Neuron (in vitro differentiated cells): Measurements from ENCODE around the gene NALCN.

ENCODE experiments used
- H2AFZ ChIP-seq: one replicate; pipeline ENCODE4 v1.6.1; 2013; ENCODE audit warnings: low read depth, mild to moderate bottlenecking, inconsistent platforms, low read length, moderate library complexity
- H3K27me3 ChIP-seq: one replicate; pipeline ENCODE4 v1.6.1; 2013; ENCODE audit warnings: low read length; ENCODE audit not compliant: insufficient read depth
- H3K36me3 ChIP-seq: one replicate; pipeline ENCODE4 v1.6.1; 2013; ENCODE audit warnings: low read length; ENCODE audit not compliant: insufficient read depth
- H3K4me1 ChIP-seq: one replicate; pipeline ENCODE4 v1.6.1; 2013; ENCODE audit warnings: low read length; ENCODE audit not compliant: insufficient read depth
- H3K4me3 ChIP-seq: 2 replicates; pipeline ENCODE4 v1.5.1; 2013; ENCODE audit warnings: mild to moderate bottlenecking, low read length, moderate library complexity
- H3K9me3 ChIP-seq: one replicate; pipeline ENCODE4 v1.6.1; 2013; ENCODE audit warnings: low read length

The NALCN gene

GRCh38 chr13:101190337-101190736 is 226.0 kb downstream of the NALCN start:
- H3K36me3 ChIP-seq: no peaks in the 10 kb centered on the region
- peaks cover 7% of the 10 kb centered on the region for H3K4me1 ChIP-seq
- no peaks in the 10 kb centered on the region for H3K27me3 ChIP-seq
- H3K9me3 ChIP-seq: no peaks in the 10 kb centered on the region
- H3K4me3 ChIP-seq: no peak overlapping the region
- H2AFZ ChIP-seq: no peak overlapping the region

- H3K36me3 ChIP-seq: no peaks in the 10 kb centered on the region
- H3K9me3 ChIP-seq: no peaks in the 10 kb centered on the region
- no peak overlapping the region for H2AFZ ChIP-seq
- no peak overlapping the region for H3K4me3 ChIP-seq
- H3K27me3 ChIP-seq: no peaks in the 10 kb centered on the region
- peaks cover 15% of the 10 kb centered on the region for H3K4me1 ChIP-seq
Measured at GRCh38 chr13:101185606-101186005, 230.7 kb downstream of the NALCN start.

- peaks cover 15% of the 10 kb centered on the region for H3K4me1 ChIP-seq
- H3K9me3 ChIP-seq: no peaks in the 10 kb centered on the region
- H3K36me3 ChIP-seq: no peaks in the 10 kb centered on the region
- no peak overlapping the region for H2AFZ ChIP-seq
- no peaks in the 10 kb centered on the region for H3K27me3 ChIP-seq
- H3K4me3 ChIP-seq: no peak overlapping the region
Measured at GRCh38 chr13:101181076-101181685, 235.1 kb downstream of the NALCN start.

- H3K9me3 ChIP-seq: no peaks in the 10 kb centered on the region
- H3K4me3 ChIP-seq: no peak overlapping the region
- no peaks in the 10 kb centered on the region for H3K36me3 ChIP-seq
- no peaks in the 10 kb centered on the region for H3K27me3 ChIP-seq
- H3K4me1 ChIP-seq: no peaks in the 10 kb centered on the region
- no peak overlapping the region for H2AFZ ChIP-seq
Measured at GRCh38 chr13:101179021-101179420, 237.3 kb downstream of the NALCN start.

GRCh38 chr13:101178406-101178805 is 237.9 kb downstream of the NALCN start:
- H3K9me3 ChIP-seq: no peaks in the 10 kb centered on the region
- H3K4me1 ChIP-seq: no peaks in the 10 kb centered on the region
- H3K27me3 ChIP-seq: no peaks in the 10 kb centered on the region
- H2AFZ ChIP-seq: no peak overlapping the region
- H3K36me3 ChIP-seq: no peaks in the 10 kb centered on the region
- no peak overlapping the region for H3K4me3 ChIP-seq

- Histone ChIP-seq H3K27me3 (no peaks in the 10 kb centered on the region), H3K4me1 (no peaks in the 10 kb centered on the region), H3K9me3 (peaks cover 2% of the 10 kb centered on the region), H2AFZ (no peak overlapping the region), H3K36me3 (no peaks in the 10 kb centered on the region), H3K4me3 (no peak overlapping the region)
Measured at GRCh38 chr13:101170306-101170705, 246.0 kb downstream of the NALCN start.

DNA sequence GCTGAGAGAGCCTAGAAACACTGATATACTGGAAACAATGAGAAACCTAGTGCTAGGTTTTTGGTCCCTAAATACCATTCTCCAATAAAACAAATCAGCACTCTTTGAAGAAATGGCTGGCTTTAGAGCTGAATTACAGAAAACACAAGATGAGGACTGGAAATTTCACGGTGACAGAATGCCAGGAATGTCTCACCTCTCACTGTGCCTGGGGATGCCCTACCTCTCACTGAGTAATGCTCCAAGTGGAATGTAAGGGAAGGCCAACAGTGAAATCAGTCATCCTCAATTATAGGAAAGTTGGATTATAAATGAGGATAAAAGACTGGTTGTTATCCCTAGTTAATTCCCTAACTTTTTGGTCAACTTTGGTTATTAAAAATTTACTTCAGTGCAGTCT is 259.0 kb downstream of the NALCN start:
- no peaks in the 10 kb centered on the region for H3K4me1 ChIP-seq
- no peaks in the 10 kb centered on the region for H3K9me3 ChIP-seq
- no peaks in the 10 kb centered on the region for H3K36me3 ChIP-seq

GRCh38 chr13:101155920-101156319 is 260.4 kb downstream of the NALCN start:
- H3K4me1 ChIP-seq: peaks cover 6% of the 10 kb centered on the region
- no peak overlapping the region for H2AFZ ChIP-seq
- H3K36me3 ChIP-seq: no peaks in the 10 kb centered on the region
- no peaks in the 10 kb centered on the region for H3K9me3 ChIP-seq
- H3K4me3 ChIP-seq: no peak overlapping the region
- no peaks in the 10 kb centered on the region for H3K27me3 ChIP-seq

More for the DNA sequence above, 259.0 kb downstream of the NALCN start:
- Histone ChIP-seq H3K4me3 (no peak overlapping the region), H2AFZ (no peak overlapping the region), H3K27me3 (no peaks in the 10 kb centered on the region)

DNA sequence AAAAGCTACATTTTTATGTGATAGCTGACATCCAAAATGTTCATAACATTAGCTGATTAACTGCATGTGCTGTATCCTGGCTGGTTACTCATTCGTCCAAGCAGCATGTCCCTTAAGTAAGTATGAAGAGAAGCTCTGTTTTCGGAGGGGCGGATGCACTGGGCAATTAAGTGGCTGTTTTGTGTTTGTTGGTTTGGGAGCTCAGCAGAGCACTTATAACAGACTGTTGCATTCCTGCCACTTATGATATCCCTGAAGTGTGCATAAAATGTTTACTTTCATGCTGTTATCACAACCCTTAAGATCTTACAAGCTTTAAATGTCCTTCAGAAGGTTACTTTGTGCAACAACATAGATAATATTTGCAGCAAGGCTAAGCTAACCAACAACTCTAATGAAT is 264.1 kb downstream of the NALCN start:
- Histone ChIP-seq H3K27me3 (no peaks in the 10 kb centered on the region), H2AFZ (no peak overlapping the region), H3K9me3 (no peaks in the 10 kb centered on the region), H3K36me3 (no peaks in the 10 kb centered on the region), H3K4me1 (peaks cover 7% of the 10 kb centered on the region), H3K4me3 (no peak overlapping the region)

- Histone ChIP-seq H3K9me3 (no peaks in the 10 kb centered on the region), H3K4me3 (no peak overlapping the region), H2AFZ (peak overlapping the region; percentile 48), H3K4me1 (peaks cover 7% of the 10 kb centered on the region), H3K36me3 (no peaks in the 10 kb centered on the region), H3K27me3 (no peaks in the 10 kb centered on the region)
Measured at GRCh38 chr13:101150998-101151397, 265.3 kb downstream of the NALCN start.

- Histone ChIP-seq H3K36me3 (no peaks in the 10 kb centered on the region), H3K9me3 (no peaks in the 10 kb centered on the region), H3K4me1 (peaks cover 7% of the 10 kb centered on the region), H3K27me3 (no peaks in the 10 kb centered on the region), H2AFZ (no peak overlapping the region), H3K4me3 (no peak overlapping the region)
Measured at GRCh38 chr13:101149735-101150384, 266.4 kb downstream of the NALCN start.

GRCh38 chr13:101146101-101146898 is 270.0 kb downstream of the NALCN start:
- no peaks in the 10 kb centered on the region for H3K27me3 ChIP-seq
- H3K9me3 ChIP-seq: no peaks in the 10 kb centered on the region
- peaks cover 6% of the 10 kb centered on the region for H3K4me1 ChIP-seq
- H3K4me3 ChIP-seq: no peak overlapping the region
- no peaks in the 10 kb centered on the region for H3K36me3 ChIP-seq
- H2AFZ ChIP-seq: no peak overlapping the region

GRCh38 chr13:101144808-101145419 is 271.4 kb downstream of the NALCN start:
- Histone ChIP-seq H2AFZ (no peak overlapping the region), H3K27me3 (no peaks in the 10 kb centered on the region), H3K4me3 (no peak overlapping the region), H3K36me3 (no peaks in the 10 kb centered on the region), H3K4me1 (no peaks in the 10 kb centered on the region), H3K9me3 (no peaks in the 10 kb centered on the region)
